SU-DHL-6 (cell line): ENCODE results near the gene HEATR3.
"Not testable (repeated sequence)": the region's sequence is repeated elsewhere in the genome, so short reads cannot be mapped to it uniquely, and the experiment has no call there.

Experiments
- H2AFZ ChIP-seq: fragments of 200-600 bp; sonication (generic); 2 replicates; pipeline ENCODE4 v1.6.1; 2014; ENCODE audit warnings: low read depth, mild to moderate bottlenecking, moderate library complexity, mixed read lengths, antibody characterized with exemption, low read length; ENCODE audit not compliant: severe bottlenecking
- H3F3A ChIP-seq: fragments of 200-600 bp; shearing (Covaris generic); 2 replicates; pipeline ENCODE4 v1.6.0; 2016; ENCODE audit warnings: antibody characterized with exemption, mild to moderate bottlenecking; ENCODE audit not compliant: insufficient read depth
- H3K27ac ChIP-seq: fragments of 200-600 bp; sonication (generic); 2 replicates; pipeline ENCODE4 v1.5.1; 2016; ENCODE audit warnings: low read depth, mild to moderate bottlenecking, low read length, moderate library complexity, mixed read lengths
- H3K27me3 ChIP-seq: fragments of 200-600 bp; sonication (generic), shearing (Covaris generic); 2 replicates; pipeline ENCODE4 v1.6.0; 2014; ENCODE audit warnings: mild to moderate bottlenecking, low read length
- H3K36me3 ChIP-seq: fragments of 200-600 bp; sonication (generic); 2 replicates; pipeline ENCODE4 v1.6.1; 2014; ENCODE audit warnings: mild to moderate bottlenecking, low read length, mixed read lengths
- H3K4me2 ChIP-seq: fragments of 300-600, 200-600 bp; shearing (Covaris generic), sonication (generic); 2 replicates; pipeline ENCODE4 v1.6.0; 2014; ENCODE audit warnings: low read length, low read depth, mild to moderate bottlenecking; ENCODE audit not compliant: poor library complexity, severe bottlenecking
- H3K4me3 ChIP-seq: fragments of 200-600 bp; sonication (generic); 2 replicates; pipeline ENCODE4 v1.5.1; 2014; ENCODE audit warnings: antibody characterized with exemption, low read length, mild to moderate bottlenecking, mixed read lengths; ENCODE audit not compliant: insufficient read depth, poor library complexity, severe bottlenecking
- H3K79me2 ChIP-seq: fragments of 200-600 bp; sonication (generic); 2 replicates; pipeline ENCODE4 v1.6.1; 2014; ENCODE audit warnings: mild to moderate bottlenecking, low read length, moderate library complexity; ENCODE audit not compliant: insufficient read depth
- H3K9ac ChIP-seq: fragments of 200-600 bp; sonication (generic); 2 replicates; pipeline ENCODE4 v1.7.0; 2014; ENCODE audit warnings: mild to moderate bottlenecking, low read length
- H3K9me2 ChIP-seq: fragments of 200-600 bp; sonication (generic); replicated peaks from 2 replicates; pipeline ENCODE4 v1.6.1; 2014; ENCODE audit warnings: low read length; ENCODE audit not compliant: insufficient read depth
- H3K9me3 ChIP-seq: fragments of 200-600 bp; sonication (generic); 2 replicates; pipeline ENCODE4 v1.6.1; 2014; ENCODE audit warnings: low read length, mixed read lengths; ENCODE audit not compliant: insufficient read depth
- H4K20me1 ChIP-seq: fragments of 200-600 bp; sonication (generic); 2 replicates; pipeline ENCODE4 v1.6.1; 2014; ENCODE audit warnings: low read depth, mild to moderate bottlenecking, antibody characterized with exemption, low read length, moderate library complexity, mixed read lengths
- EZH2phosphoT487 ChIP-seq: fragments of 200-600 bp; sonication (generic), shearing (Covaris generic); conservative IDR thresholded peaks from 2 replicates; pipeline ENCODE4 v1.6.1; 2018; ENCODE audit warnings: mild to moderate bottlenecking, antibody characterized with exemption, low read length, moderate library complexity, mixed read lengths
- TF ChIP-seq, protein P1 (sequence below): fragments of 200-600 bp; sonication (generic); IDR thresholded peaks from one replicate; pipeline ENCODE4 v1.5.1; 2017; ENCODE audit warnings: antibody characterized with exemption, mild to moderate bottlenecking, low read length, moderate library complexity; ENCODE audit not compliant: insufficient read depth, poor library complexity, severe bottlenecking

HEATR3 gene

GRCh38 chr16:50126183-50126582, 60.4 kb downstream of the HEATR3 start:
- no peak overlapping the region for H3K4me2 ChIP-seq
- H3K9me3 ChIP-seq, result no peaks in the 10 kb centered on the region
- H3F3A ChIP-seq, result no peaks in the 10 kb centered on the region

GRCh38 chr16:50132571-50132970, 66.8 kb downstream of the HEATR3 start:
- not testable (repeated sequence) for H3K9ac ChIP-seq, H3F3A ChIP-seq, H3K79me2 ChIP-seq, H3K27ac ChIP-seq, H3K9me2 ChIP-seq, H3K4me2 ChIP-seq, H3K9me3 ChIP-seq, H3K27me3 ChIP-seq, H3K36me3 ChIP-seq, H2AFZ ChIP-seq, H4K20me1 ChIP-seq, H3K4me3 ChIP-seq

More at GRCh38 chr16:50126183-50126582, 60.4 kb downstream of the HEATR3 start:
- Histone ChIP-seq H3K9ac (no peak overlapping the region), H3K27ac (no peak overlapping the region), H3K9me2 (no peaks in the 10 kb centered on the region), H3K4me3 (no peak overlapping the region), H3K27me3 (no peaks in the 10 kb centered on the region), H3K36me3 (no peaks in the 10 kb centered on the region), H3K79me2 (no peaks in the 10 kb centered on the region), H2AFZ (no peak overlapping the region), H4K20me1 (no peaks in the 10 kb centered on the region)
- TF ChIP-seq, protein P1, sequence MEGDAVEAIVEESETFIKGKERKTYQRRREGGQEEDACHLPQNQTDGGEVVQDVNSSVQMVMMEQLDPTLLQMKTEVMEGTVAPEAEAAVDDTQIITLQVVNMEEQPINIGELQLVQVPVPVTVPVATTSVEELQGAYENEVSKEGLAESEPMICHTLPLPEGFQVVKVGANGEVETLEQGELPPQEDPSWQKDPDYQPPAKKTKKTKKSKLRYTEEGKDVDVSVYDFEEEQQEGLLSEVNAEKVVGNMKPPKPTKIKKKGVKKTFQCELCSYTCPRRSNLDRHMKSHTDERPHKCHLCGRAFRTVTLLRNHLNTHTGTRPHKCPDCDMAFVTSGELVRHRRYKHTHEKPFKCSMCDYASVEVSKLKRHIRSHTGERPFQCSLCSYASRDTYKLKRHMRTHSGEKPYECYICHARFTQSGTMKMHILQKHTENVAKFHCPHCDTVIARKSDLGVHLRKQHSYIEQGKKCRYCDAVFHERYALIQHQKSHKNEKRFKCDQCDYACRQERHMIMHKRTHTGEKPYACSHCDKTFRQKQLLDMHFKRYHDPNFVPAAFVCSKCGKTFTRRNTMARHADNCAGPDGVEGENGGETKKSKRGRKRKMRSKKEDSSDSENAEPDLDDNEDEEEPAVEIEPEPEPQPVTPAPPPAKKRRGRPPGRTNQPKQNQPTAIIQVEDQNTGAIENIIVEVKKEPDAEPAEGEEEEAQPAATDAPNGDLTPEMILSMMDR, result no peak

GRCh38 chr16:50133214-50133613, 67.4 kb downstream of the HEATR3 start:
- no peak overlapping the region for H2AFZ ChIP-seq
- H3K79me2 ChIP-seq, result no peaks in the 10 kb centered on the region
- H3K4me2 ChIP-seq, result no peak overlapping the region
- TF ChIP-seq EZH2phosphoT487, result no peak
- TF ChIP-seq, protein P1, result no peak
- no peak overlapping the region for H3K4me3 ChIP-seq
- no peaks in the 10 kb centered on the region for H4K20me1 ChIP-seq
- no peaks in the 10 kb centered on the region for H3K9me3 ChIP-seq
- no peak overlapping the region for H3K27ac ChIP-seq
- H3K9me2 ChIP-seq, result no peaks in the 10 kb centered on the region
- H3K9ac ChIP-seq, result no peak overlapping the region
- no peaks in the 10 kb centered on the region for H3F3A ChIP-seq
- H3K27me3 ChIP-seq, result no peaks in the 10 kb centered on the region
- H3K36me3 ChIP-seq, result no peaks in the 10 kb centered on the region

GRCh38 chr16:50136399-50136798, 70.6 kb downstream of the HEATR3 start:
- no peaks in the 10 kb centered on the region for H3K9me2 ChIP-seq
- H3K9ac ChIP-seq, result no peak overlapping the region
- no peak overlapping the region for H3K4me2 ChIP-seq
- H2AFZ ChIP-seq, result no peak overlapping the region
- H3K36me3 ChIP-seq, result no peaks in the 10 kb centered on the region
- no peak for TF ChIP-seq EZH2phosphoT487
- TF ChIP-seq, protein P1, result no peak
- H3K27ac ChIP-seq, result no peak overlapping the region
- H3K4me3 ChIP-seq, result no peak overlapping the region
- H3K79me2 ChIP-seq, result no peaks in the 10 kb centered on the region
- H3K9me3 ChIP-seq, result no peaks in the 10 kb centered on the region
- no peaks in the 10 kb centered on the region for H3K27me3 ChIP-seq
- no peaks in the 10 kb centered on the region for H3F3A ChIP-seq
- no peaks in the 10 kb centered on the region for H4K20me1 ChIP-seq
